HAP-1 (cell line): Measurements from ENCODE around the gene CHKA.

ENCODE experiments used
- DNase-seq, 2 experiments: peaks; one replicate each; pipeline ENCODE4 v3.0.0-alpha.2; 2016 to 2020; ENCODE audit warnings: low spot score in 2 of 2
- H3K27me3 ChIP-seq: fragments of 250-450 bp; sonication (Bioruptor Pico); 2 replicates; pipeline ENCODE4 v1.5.1; 2020; ENCODE audit warnings: low read depth, mild to moderate bottlenecking, moderate library complexity
- H3K36me3 ChIP-seq: fragments of 250-450 bp; sonication (Bioruptor Pico); replicated peaks from 2 replicates; pipeline ENCODE4 v1.5.1; 2020; ENCODE audit warnings: mild to moderate bottlenecking
- H3K4me1 ChIP-seq: fragments of 250-450 bp; sonication (Bioruptor Pico); 2 replicates; pipeline ENCODE4 v1.5.1; 2020; ENCODE audit warnings: mild to moderate bottlenecking
- H3K4me3 ChIP-seq: fragments of 250-450 bp; sonication (Bioruptor Pico); 2 replicates; pipeline ENCODE4 v1.5.1; 2020; ENCODE audit warnings: mild to moderate bottlenecking, moderate library complexity
- H3K9me3 ChIP-seq: fragments of 250-450 bp; sonication (Bioruptor Pico); 2 replicates; pipeline ENCODE4 v1.5.1; 2020; ENCODE audit warnings: mild to moderate bottlenecking, moderate library complexity
- in situ Hi-C: fragments of 300-500 bp; cut with MboI; formaldehyde crosslinking; loops from 3 replicates; pipeline ENCODE4 v1.14.3; 2020; ENCODE audit warnings: low sequenced_read_pairs, inconsistent platforms, mixed read lengths

The CHKA gene

DNA sequence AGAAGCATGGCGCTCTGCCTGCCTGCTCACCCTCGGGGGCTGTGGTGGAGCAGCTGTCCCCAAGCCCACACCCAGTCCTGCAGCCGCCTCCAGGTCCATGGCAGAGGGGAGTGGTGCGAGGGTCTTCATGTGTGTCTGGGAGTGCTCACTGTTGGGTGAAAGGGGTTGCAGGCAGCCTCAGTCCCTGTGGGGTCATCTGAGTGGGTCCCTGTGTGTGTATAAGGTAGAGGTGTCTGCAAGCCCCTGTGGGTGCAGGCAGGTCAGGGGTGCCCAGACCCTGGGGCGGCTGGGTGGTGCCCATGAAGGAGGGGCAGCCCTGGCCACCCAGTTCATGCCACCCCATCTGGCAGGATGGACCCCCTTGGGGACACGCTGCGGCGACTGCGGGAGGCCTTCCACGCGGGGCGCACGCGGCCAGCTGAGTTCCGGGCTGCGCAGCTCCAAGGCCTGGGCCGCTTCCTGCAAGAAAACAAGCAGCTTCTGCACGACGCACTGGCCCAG lies 106.2 kb downstream of the CHKA start:
- DNase-seq: no peak
- in situ Hi-C loops: no loop called here
- no peaks in the 10 kb centered on the region for H3K27me3 ChIP-seq
- H3K4me1 ChIP-seq: peaks cover 27% of the 10 kb centered on the region
- H3K36me3 ChIP-seq: no peaks in the 10 kb centered on the region
- no peak overlapping the region for H3K4me3 ChIP-seq
- H3K9me3 ChIP-seq: no peaks in the 10 kb centered on the region

GRCh38 chr11:68014157-68014946 lies 106.8 kb downstream of the CHKA start:
- in situ Hi-C loops: no loop called here
- Histone ChIP-seq H3K9me3 (no peaks in the 10 kb centered on the region), H3K4me1 (peaks cover 31% of the 10 kb centered on the region), H3K27me3 (no peaks in the 10 kb centered on the region), H3K4me3 (no peak overlapping the region), H3K36me3 (no peaks in the 10 kb centered on the region)
- no peak for DNase-seq

- H3K9me3 ChIP-seq: no peaks in the 10 kb centered on the region
These were observed 107.5 kb downstream of the CHKA start for GRCh38 chr11:68013611-68014156.

DNA sequence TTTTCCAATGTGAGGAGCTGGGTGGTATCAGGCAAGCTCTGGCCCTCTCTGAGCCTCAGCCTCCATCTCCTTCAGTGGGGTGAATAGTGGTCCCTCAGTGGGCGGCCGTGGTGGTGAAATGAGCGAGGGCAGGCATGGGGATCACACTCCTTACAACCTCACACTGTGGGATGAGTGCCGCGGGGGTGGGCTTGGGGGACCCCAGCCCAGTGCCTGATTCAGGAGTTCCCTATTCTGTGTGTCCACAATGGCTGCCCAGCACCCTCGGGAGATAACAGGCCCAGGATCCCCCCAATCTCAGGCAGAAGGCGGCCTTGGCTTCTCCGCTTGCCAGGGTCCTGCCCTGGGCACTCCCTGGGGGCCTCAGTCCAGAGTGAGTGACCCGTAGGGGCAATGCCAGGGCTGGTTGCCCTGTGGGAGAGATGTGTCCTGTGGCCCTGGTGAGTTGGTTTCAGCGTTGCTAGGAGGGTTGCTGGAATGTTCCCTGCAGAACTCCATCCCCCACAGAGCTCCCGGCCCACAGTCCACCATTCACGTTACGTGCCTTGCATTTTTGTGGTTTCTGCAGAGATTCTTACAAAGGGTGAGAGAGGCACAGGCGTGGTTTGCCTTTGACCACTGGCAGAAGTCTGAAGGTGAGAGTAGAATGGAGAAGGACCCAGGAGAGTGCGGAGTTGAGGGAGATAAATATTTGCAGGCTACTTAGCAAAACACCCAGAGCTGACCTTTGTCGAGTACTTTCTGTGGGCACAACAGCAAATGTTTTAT lies 108.2 kb downstream of the CHKA start:
- DNase-seq: peak; percentile 88 to 90
- Histone ChIP-seq H3K4me1 (peaks cover 31% of the 10 kb centered on the region), H3K27me3 (no peaks in the 10 kb centered on the region), H3K4me3 (no peak overlapping the region), H3K36me3 (no peaks in the 10 kb centered on the region), H3K9me3 (no peaks in the 10 kb centered on the region)
- in situ Hi-C loops: no loop called here

More at GRCh38 chr11:68013611-68014156, 107.5 kb downstream of the CHKA start:
- in situ Hi-C loops: no loop called here
- H3K4me1 ChIP-seq: peaks cover 31% of the 10 kb centered on the region
- no peak overlapping the region for H3K4me3 ChIP-seq
- no peak for DNase-seq
- no peaks in the 10 kb centered on the region for H3K27me3 ChIP-seq
- H3K36me3 ChIP-seq: no peaks in the 10 kb centered on the region

DNA sequence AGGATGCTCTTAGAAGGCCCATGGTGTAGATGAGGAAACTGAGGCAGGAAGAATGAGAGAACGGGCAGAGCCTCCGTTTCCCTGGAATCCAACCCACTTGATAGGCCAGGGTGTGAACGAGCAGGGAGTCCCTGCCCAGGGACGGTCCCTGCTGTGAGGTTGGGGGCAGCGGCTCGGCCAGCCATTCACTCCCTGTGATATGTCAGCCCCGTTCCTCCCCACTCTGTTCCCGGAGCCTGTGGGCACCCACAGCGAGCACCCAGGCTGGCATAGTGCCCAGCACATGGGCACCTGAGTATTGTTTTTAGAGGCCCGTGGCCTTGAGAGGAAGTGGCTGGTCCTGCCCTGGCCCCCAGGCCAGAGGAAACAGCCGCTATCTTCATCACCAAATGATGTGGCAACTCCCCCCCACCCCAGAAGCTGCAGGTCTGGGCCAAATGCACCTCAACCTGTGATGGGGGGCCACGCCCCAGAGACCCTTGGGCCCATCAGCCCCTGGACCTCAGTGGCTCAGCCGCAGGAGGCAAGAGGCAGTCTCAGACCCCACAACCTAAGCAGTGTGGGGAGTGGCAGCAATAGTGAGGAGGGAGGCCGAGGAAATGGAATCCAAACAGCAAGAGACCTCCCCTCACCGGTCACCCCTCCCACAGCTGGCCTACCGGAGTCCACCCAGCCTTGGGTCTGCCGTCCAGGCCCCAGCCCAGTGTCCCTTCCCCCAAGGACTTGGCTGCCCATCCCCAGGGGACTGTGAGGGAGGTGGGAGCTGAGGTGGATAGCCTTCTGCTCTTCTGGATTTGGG lies 108.9 kb downstream of the CHKA start:
- no peak for DNase-seq
- in situ Hi-C loops: no loop called here

DNA sequence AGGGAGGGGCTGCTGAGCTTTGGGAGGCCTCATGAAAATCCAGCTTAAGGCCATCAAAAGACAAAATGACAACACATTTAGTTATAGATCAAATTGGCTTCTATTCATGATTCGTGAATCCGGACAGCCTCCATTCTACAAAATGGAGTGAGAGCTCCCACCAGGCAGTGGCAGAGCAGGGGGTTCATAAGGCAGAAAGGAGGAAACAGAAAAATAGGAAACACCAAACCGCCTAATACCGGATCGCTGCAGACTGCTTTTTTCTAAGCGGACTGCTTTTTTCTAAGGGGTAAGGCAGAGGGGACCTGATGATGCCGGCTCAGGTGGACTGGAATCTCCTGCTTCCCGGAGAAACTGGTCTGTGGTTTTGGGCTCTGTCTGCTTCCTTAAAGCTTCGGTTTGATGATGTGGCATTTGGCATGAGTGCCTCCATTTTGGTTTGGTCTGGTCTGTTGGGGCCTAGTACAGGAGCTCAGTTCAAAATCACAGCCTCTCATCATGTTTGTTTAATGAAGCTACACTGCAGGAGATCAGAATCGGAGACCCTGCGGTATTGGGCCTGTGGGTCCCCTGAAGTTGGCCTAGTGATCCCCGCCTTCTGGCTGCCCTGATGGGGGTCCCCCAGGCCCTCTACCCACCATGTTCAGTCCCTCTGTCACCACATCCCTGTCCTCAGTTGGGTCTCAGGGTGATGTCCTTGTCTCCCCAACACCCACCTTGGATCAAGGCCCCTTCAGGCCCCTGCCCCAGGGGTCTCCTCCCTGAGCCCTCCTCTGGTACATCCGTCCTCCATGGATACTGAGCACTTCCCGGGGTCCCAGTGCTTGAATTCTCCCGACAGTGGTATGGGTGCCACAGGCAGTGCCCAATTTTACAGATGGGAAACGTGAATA lies 109.9 kb downstream of the CHKA start:
- Histone ChIP-seq H3K4me3 (no peak overlapping the region), H3K36me3 (no peaks in the 10 kb centered on the region), H3K27me3 (no peaks in the 10 kb centered on the region), H3K9me3 (no peaks in the 10 kb centered on the region), H3K4me1 (peaks cover 31% of the 10 kb centered on the region)
- in situ Hi-C loops: no loop called here
- DNase-seq: no peak

More for the DNA sequence above, 108.9 kb downstream of the CHKA start:
- Histone ChIP-seq H3K9me3 (no peaks in the 10 kb centered on the region), H3K4me1 (peaks cover 31% of the 10 kb centered on the region), H3K27me3 (no peaks in the 10 kb centered on the region), H3K4me3 (no peak overlapping the region), H3K36me3 (no peaks in the 10 kb centered on the region)

DNA sequence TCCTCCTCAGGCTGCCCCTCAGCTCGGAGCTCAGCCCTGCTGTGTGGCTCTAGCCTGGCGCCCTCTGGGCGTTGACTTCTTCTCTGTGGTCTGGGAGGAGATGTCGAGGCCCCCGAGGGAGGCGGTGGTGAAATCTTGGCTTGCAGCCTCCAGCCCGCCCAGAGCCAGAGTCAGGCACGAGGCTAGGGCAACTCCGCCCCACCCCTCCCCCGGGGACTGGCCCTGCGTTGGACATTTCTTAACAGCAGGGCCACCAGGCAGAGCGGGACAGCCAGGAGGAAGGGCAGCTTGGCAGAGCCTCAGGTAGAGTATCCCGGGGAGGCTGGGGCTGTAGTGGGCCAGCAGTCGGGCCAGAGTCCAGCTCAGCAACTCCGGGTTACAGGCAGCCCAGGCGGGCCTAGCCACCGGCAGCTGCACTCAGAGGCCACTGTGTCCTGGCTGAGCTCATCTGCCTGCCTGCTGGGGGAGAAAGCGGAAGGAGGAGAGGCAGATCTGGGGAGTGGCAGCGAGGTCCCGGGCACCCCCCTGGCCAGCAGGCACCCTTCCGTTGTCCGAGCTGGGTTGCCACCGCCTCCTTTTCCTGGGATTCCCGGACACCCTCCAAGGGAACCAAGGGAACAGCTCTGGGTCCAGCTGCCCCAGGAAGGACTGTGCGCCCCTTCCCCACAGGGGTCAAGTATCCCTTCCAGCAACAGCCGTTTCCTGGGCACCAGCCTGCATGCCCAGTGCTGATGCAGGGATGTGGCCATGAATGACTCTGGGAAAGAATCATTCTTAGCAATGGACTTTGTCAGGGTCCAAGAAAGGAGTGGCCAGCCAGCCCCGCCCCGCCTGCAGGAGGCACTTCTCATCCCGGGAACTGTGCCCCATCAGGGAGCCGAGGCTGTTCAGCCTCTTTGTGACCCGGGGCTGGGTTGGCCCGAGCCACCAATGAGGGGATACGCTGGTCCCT lies 110.8 kb downstream of the CHKA start, which contains the start of gene ALDH3B1:
Gene ALDH3B1 (plus strand): TSS at position 238 of the 952 bp plus-strand sequence. CDS start 4,971 bp downstream, outside the sequence.
- no peaks in the 10 kb centered on the region for H3K27me3 ChIP-seq
- DNase-seq: peak; percentile 56 to 82
- H3K4me1 ChIP-seq: peaks cover 31% of the 10 kb centered on the region
- no peaks in the 10 kb centered on the region for H3K36me3 ChIP-seq
- H3K4me3 ChIP-seq: no peak within 1 kb of the TSS
- no peaks in the 10 kb centered on the region for H3K9me3 ChIP-seq
- in situ Hi-C loops: no loop called here

DNA sequence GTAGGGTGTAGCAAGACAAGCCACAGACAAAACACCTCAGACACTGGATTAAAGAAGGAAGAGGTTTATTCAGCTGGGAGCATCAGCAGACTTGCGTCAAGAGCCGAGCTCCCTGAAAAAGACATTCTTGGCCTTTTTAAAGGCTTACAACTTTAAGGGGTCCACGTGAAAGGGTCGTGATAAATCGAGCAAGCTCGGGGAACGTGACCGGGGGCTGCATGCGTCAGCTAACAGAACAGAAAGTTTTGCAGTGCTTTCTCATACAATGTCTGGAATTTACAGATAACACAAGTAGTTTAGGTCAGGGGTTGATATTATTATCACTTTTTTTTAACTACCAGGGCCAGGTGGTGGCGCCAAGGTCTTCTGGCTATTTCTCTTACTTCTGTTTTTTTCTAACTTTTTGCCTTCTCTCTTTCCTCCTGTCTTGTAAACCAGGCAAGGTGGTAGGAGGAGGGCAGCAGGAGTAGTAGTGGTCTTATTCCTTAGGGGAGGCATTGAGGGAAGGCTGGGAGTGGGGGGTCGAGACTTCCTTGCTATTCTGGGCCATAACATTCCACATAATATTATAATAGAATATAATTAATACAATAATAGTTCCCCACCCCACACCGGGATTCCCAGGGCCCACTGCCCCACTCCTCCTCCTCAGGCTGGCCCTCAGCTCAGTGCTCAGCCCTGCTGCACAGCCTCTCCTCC lies 111.6 kb downstream of the CHKA start:
- in situ Hi-C loops: no loop called here
- Histone ChIP-seq H3K27me3 (no peaks in the 10 kb centered on the region), H3K9me3 (no peaks in the 10 kb centered on the region), H3K4me1 (peaks cover 31% of the 10 kb centered on the region), H3K4me3 (no peak overlapping the region), H3K36me3 (no peaks in the 10 kb centered on the region)
- no peak for DNase-seq

GRCh38 chr11:68008381-68009337 lies 112.5 kb downstream of the CHKA start:
- Histone ChIP-seq H3K9me3 (no peaks in the 10 kb centered on the region), H3K36me3 (no peaks in the 10 kb centered on the region), H3K4me3 (no peak overlapping the region), H3K4me1 (peaks cover 33% of the 10 kb centered on the region), H3K27me3 (no peaks in the 10 kb centered on the region)
- in situ Hi-C loops: no loop called here
- DNase-seq: no peak

GRCh38 chr11:68007498-68008380 lies 113.4 kb downstream of the CHKA start:
- H3K4me1 ChIP-seq: peaks cover 24% of the 10 kb centered on the region
- no peak overlapping the region for H3K4me3 ChIP-seq
- no peaks in the 10 kb centered on the region for H3K27me3 ChIP-seq
- DNase-seq: no peak
- H3K36me3 ChIP-seq: no peaks in the 10 kb centered on the region
- in situ Hi-C loops: no loop called here
- no peaks in the 10 kb centered on the region for H3K9me3 ChIP-seq
